SK-N-SH (cell line): ENCODE results near the gene PRAME. TPM values are rescaled to one million over a fixed set of nuclear protein-coding genes. Genes with fewer than 3 reads are reported as not detected.
"Not testable (repeated sequence)": the region's sequence is repeated elsewhere in the genome, so short reads cannot be mapped to it uniquely, and the experiment has no call there.

Experiments used
- CTCF ChIA-PET: fragments of 300-600, 350-600 bp; formaldehyde crosslinking; extraction: SDS; loops from one replicate; lab custom pipeline; 2021; lab: Yijun Ruan, JAX
- POLR2A ChIA-PET: fragments of 350-600 bp; sonication (Branson Sonifier 250); formaldehyde crosslinking; extraction: SDS; loops from one replicate; lab custom pipeline; 2020; ENCODE audit warnings: antibody characterized with exemption, inconsistent platforms; lab: Yijun Ruan, JAX
- DNase-seq: peaks from one replicate; pipeline ENCODE4 v3.0.0; 2012
- H2AFZ ChIP-seq: fragments of 200-600 bp; sonication (generic); 2 replicates; pipeline ENCODE4 v1.8.1; 2016; ENCODE audit warnings: antibody characterized with exemption, mild to moderate bottlenecking, low read depth
- H3F3A ChIP-seq: fragments of 200-600 bp; sonication (generic); replicated peaks from 2 replicates; pipeline ENCODE3; 2016; ENCODE audit warnings: antibody characterized with exemption, mild to moderate bottlenecking; ENCODE audit not compliant: insufficient read depth
- H3K27ac ChIP-seq, 2 experiments: fragments of 200-500 bp in 1 of 2; fragments of 200-600 bp in 1 of 2; sonication (Bioruptor generic) in 1 of 2; sonication (generic), shearing (Covaris generic) in 1 of 2; 2 replicates each; pipeline versions ENCODE4 v1.5.1 to v1.6.1; 2014 to 2016; ENCODE audit warnings: low read depth in 2 of 2, inconsistent platforms in 1 of 2, low read length in 1 of 2, mild to moderate bottlenecking in 1 of 2, mixed read lengths in 1 of 2
- H3K27me3 ChIP-seq: fragments of 200-600 bp; sonication (generic), shearing (Covaris generic); 2 replicates; pipeline ENCODE4 v1.6.1; 2016; ENCODE audit warnings: mixed run types; ENCODE audit not compliant: insufficient read depth
- H3K36me3 ChIP-seq, 2 experiments: fragments of 200-500 bp in 1 of 2; fragments of 200-600 bp in 1 of 2; sonication (Bioruptor generic) in 1 of 2; sonication (generic) in 1 of 2; replicated peaks in 1 of 2; 2 replicates each; pipeline versions ENCODE3 to v1.5.1; 2014 to 2016; ENCODE audit warnings: low read length in 1 of 2, mild to moderate bottlenecking in 1 of 2; ENCODE audit not compliant: insufficient read depth in 2 of 2, control insufficient read depth in 1 of 2
- H3K4me1 ChIP-seq, 2 experiments: fragments of 200-500 bp in 1 of 2; fragments of 200-600 bp in 1 of 2; sonication (Bioruptor generic) in 1 of 2; sonication (generic), shearing (Covaris generic) in 1 of 2; 2 replicates each; pipeline versions ENCODE4 v1.5.1 to v1.6.1; 2014 to 2016; ENCODE audit warnings: low read depth in 1 of 2, low read length in 1 of 2, mixed run types in 1 of 2; ENCODE audit not compliant: insufficient read depth in 2 of 2, control insufficient read depth in 1 of 2
- H3K4me2 ChIP-seq: fragments of 200-600 bp; sonication (generic), shearing (Covaris generic); 2 replicates; pipeline ENCODE4 v1.6.1; 2017; ENCODE audit warnings: mixed run types
- H3K4me3 ChIP-seq, 2 experiments: fragments of 200-500 bp in 1 of 2; fragments of 200-600 bp in 1 of 2; sonication (Bioruptor generic) in 1 of 2; sonication (generic), shearing (Covaris generic) in 1 of 2; 2 replicates each; pipeline versions ENCODE4 v1.5.1 to v1.8.1; 2014 to 2016; ENCODE audit warnings: low read depth in 2 of 2, inconsistent platforms in 1 of 2, low read length in 1 of 2, mild to moderate bottlenecking in 1 of 2, mixed read lengths in 1 of 2, moderate library complexity in 1 of 2
- H3K79me2 ChIP-seq: fragments of 200-600 bp; sonication (generic); 2 replicates; pipeline ENCODE4 v1.8.1; 2017; ENCODE audit warnings: mild to moderate bottlenecking; ENCODE audit not compliant: insufficient read depth
- H3K9ac ChIP-seq: fragments of 200-600 bp; sonication (generic); 2 replicates; pipeline ENCODE4 v1.6.1; 2017; ENCODE audit warnings: mixed run types
- H3K9me2 ChIP-seq: fragments of 200-600 bp; sonication (generic); 2 replicates; pipeline ENCODE4 v1.6.1; 2017; ENCODE audit warnings: mixed run types
- H3K9me3 ChIP-seq: fragments of 200-600 bp; sonication (generic); 2 replicates; pipeline ENCODE4 v1.6.1; 2017; ENCODE audit warnings: mixed run types, mild to moderate bottlenecking, moderate library complexity
- H4K20me1 ChIP-seq: fragments of 200-600 bp; sonication (generic); 2 replicates; pipeline ENCODE4 v1.6.1; 2017; ENCODE audit warnings: mild to moderate bottlenecking, mixed run types; ENCODE audit not compliant: insufficient read depth
- ELF1 ChIP-seq: IDR thresholded peaks from 2 replicates; pipeline ENCODE4 v1.4.0; 2012
- MEF2A ChIP-seq: IDR thresholded peaks from 2 replicates; pipeline ENCODE4 v1.4.0; 2012; ENCODE audit warnings: low read depth, borderline replicate concordance
- PBX3 ChIP-seq: IDR thresholded peaks from 2 replicates; pipeline ENCODE4; 2012
- REST ChIP-seq: IDR thresholded peaks from 2 replicates; pipeline ENCODE4 v1.6.1; 2012; ENCODE audit warnings: mild to moderate bottlenecking, low read depth, low read length, moderate library complexity
- RFX5 ChIP-seq: IDR thresholded peaks from 2 replicates; pipeline ENCODE4 v1.6.1; 2012; ENCODE audit warnings: mild to moderate bottlenecking, improper control_type of control experiment, low read length
- SMC3 ChIP-seq: IDR thresholded peaks from 2 replicates; pipeline ENCODE4 v1.6.1; 2012; ENCODE audit warnings: low read depth, low read length, improper control_type of control experiment
- TEAD4 ChIP-seq: IDR thresholded peaks from 2 replicates; pipeline ENCODE4 v1.4.0; 2012; ENCODE audit warnings: mild to moderate bottlenecking, borderline replicate concordance; ENCODE audit not compliant: insufficient read depth
- USF1 ChIP-seq: IDR thresholded peaks from 2 replicates; pipeline ENCODE4 v1.4.0; 2012; ENCODE audit warnings: low read depth, borderline replicate concordance
- WGBS: methylation state at CpG from one replicate; pipeline ENCODE4 v1.1.6; 2017; ENCODE audit warnings: low lambda C conversion rate; 5-methylcytosine and 5-hydroxymethylcytosine counted together
- polyA plus RNA-seq, 3 experiments: library from polyadenylated mRNA; depleted of rRNA; stranded (reverse); fragments of >200 nt; gene quantifications; 2 replicates each; pipeline ENCODE4 v1.2.3, GENCODE V29; 2012

PRAME gene
- polyA plus RNA-seq, 1 of the 3 experiments (the other 2 are of a cell fraction): 193 TPM

- TF ChIP-seq ELF1 (peak; percentile 41), RFX5 (no peak), TEAD4 (no peak), USF1 (no peak), MEF2A (no peak), REST (peak; percentile 9; the same call in 1 of the 2 replicates), PBX3 (no peak), SMC3 (peak; percentile 54; the same call in 1 of the 2 replicates)
These were observed at the start of gene PRAME (continued) for GRCh38 chr22:22558972-22559603.

GRCh38 chr22:22608022-22608421, 49.0 kb upstream of the PRAME start:
- H3K79me2 ChIP-seq, H3K4me2 ChIP-seq, H3K9me3 ChIP-seq, H4K20me1 ChIP-seq, H2AFZ ChIP-seq, H3K9ac ChIP-seq, H3K36me3 ChIP-seq, H3K4me1 ChIP-seq, H3K9me2 ChIP-seq, H3F3A ChIP-seq, POLR2A ChIA-PET, DNase-seq, H3K27ac ChIP-seq, H3K4me3 ChIP-seq, H3K27me3 ChIP-seq: not testable (repeated sequence)
- CTCF ChIA-PET: interaction anchor here (1.7 kb wide), 1 partner anchor 32 kb away, joined by 6 read pairs; no protein-coding TSS in a partner anchor
- WGBS: 25% methylated on average over 3 of the region's 3 CpGs

GRCh38 chr22:22605074-22605404, 46.0 kb upstream of the PRAME start:
- Histone ChIP-seq H3K27me3 (no peaks in the 10 kb centered on the region; the same call in 1 of the 2 replicates), H3K9me2 (no peaks in the 10 kb centered on the region), H3K4me2 (no peak overlapping the region), H3K9ac (no peak overlapping the region), H3K4me3 (no peak overlapping the region), H3K79me2 (no peaks in the 10 kb centered on the region), H3K27ac (no peak overlapping the region), H3F3A (no peaks in the 10 kb centered on the region), H3K36me3 (no peaks in the 10 kb centered on the region), H3K9me3 (no peaks in the 10 kb centered on the region), H3K4me1 (no peaks in the 10 kb centered on the region), H4K20me1 (no peaks in the 10 kb centered on the region), H2AFZ (no peak overlapping the region)
- ChIA-PET CTCF (interaction anchor here (0.9 to 1.6 kb wide), 4 partner anchors 18 to 80 kb away, joined by 3 to 4 read pairs (median 3); no protein-coding TSS in a partner anchor), POLR2A (no interaction called here)
- WGBS: 90% methylated on average over 3 of the region's 3 CpGs
- TF ChIP-seq SMC3: no peak
- DNase-seq: no peak
